NCI-H2171 treated with DMSO at 0.1 percent for 48 hours (cell line): ENCODE data around the gene PLCG1.

Experiments used
- DNase-seq: peaks from one replicate; lab custom pipeline; 2025; lab: John Stamatoyannopoulos, UW

The PLCG1 gene

GRCh38 chr20:41179961-41180360 lies 42.6 kb downstream of the PLCG1 start:
- no peak for DNase-seq

- DNase-seq = no peak
Observed at GRCh38 chr20:41180599-41181333, 43.4 kb downstream of the PLCG1 start.

GRCh38 chr20:41181567-41181966 lies 44.2 kb downstream of the PLCG1 start:
- DNase-seq = no peak

- DNase-seq = no peak
Observed at GRCh38 chr20:41182296-41183212, 45.2 kb downstream of the PLCG1 start.

GRCh38 chr20:41183391-41183790 lies 46.0 kb downstream of the PLCG1 start:
- no peak for DNase-seq

- DNase-seq = no peak
Observed at GRCh38 chr20:41183831-41184230, 46.5 kb downstream of the PLCG1 start.

GRCh38 chr20:41185013-41185757 lies 47.8 kb downstream of the PLCG1 start:
- DNase-seq = no peak

GRCh38 chr20:41187668-41188067 lies 50.3 kb downstream of the PLCG1 start:
- no peak for DNase-seq

GRCh38 chr20:41191562-41192500 lies 54.5 kb downstream of the PLCG1 start:
- peak; percentile 25 for DNase-seq

- no peak for DNase-seq
Observed at GRCh38 chr20:41192575-41192974, 55.2 kb downstream of the PLCG1 start.

GRCh38 chr20:41196653-41197225 lies 59.4 kb downstream of the PLCG1 start:
- DNase-seq = no peak

GRCh38 chr20:41198443-41198842 lies 61.1 kb downstream of the PLCG1 start:
- DNase-seq = no peak

- DNase-seq = no peak
Observed at GRCh38 chr20:41200446-41201202, 63.3 kb downstream of the PLCG1 start.

GRCh38 chr20:41201760-41202159 lies 64.4 kb downstream of the PLCG1 start:
- DNase-seq = no peak

GRCh38 chr20:41202426-41202825 lies 65.1 kb downstream of the PLCG1 start:
- DNase-seq = no peak

- no peak for DNase-seq
Observed at GRCh38 chr20:41203660-41204059, 66.3 kb downstream of the PLCG1 start.

GRCh38 chr20:41204304-41205265 lies 67.2 kb downstream of the PLCG1 start:
- DNase-seq = no peak

- no peak for DNase-seq
Observed at GRCh38 chr20:41205313-41205712, 68.0 kb downstream of the PLCG1 start.
